T47D (cell line): ENCODE results near the gene MAD1L1.

Experiments used
- DNase-seq, 2 experiments: peaks; one replicate each; pipeline versions ENCODE4 v3.0.0 to v3.0.0-alpha.2; 2011 to 2012; ENCODE audit warnings: low read depth in 1 of 2, low spot score in 1 of 2
- JUND ChIP-seq: IDR thresholded peaks from 2 replicates; pipeline ENCODE4 v1.6.1; 2012; ENCODE audit warnings: low read depth
- in situ Hi-C: cut with HindIII; loops from 2 replicates; pipeline ENCODE4 v1.10.0; 2016; ENCODE audit warnings: low sequenced_read_pairs, low pct_unique_long_range_greater_than_20kb

MAD1L1 gene

DNA sequence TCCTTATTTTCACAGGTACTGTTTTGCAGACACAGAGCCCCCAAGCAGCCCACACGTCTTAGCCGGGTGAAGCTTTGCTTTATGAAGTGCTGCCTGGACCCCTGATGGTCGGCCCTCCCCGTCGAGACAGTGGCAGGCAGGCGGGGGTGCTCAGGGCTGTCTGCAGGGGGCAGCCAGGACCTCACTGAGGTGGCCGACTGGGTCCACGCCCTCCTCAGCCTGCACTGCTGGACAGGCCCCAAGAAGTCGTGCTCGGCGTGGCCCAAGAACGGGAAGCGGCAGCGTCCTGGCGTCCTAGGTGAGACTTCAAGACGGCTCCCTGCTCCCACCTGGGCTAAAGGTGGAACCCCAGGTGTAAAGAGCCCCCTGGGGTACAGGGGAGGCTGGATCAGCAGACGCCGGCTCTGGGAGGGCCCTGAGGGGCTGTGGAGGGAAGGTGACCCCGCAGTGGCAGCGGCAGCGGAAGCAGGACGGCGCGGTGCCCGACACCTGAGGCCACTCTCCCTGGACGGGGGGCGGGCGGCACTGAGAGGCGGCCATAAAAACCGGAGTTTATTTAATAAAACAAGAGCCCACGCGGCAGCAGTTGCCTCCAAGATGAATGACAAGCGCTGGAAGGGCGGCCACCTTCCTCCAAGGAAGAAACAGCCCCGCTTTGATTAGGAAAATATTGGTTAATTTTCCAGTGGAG lies 383.2 kb downstream of the MAD1L1 start:
- TF ChIP-seq JUND = no peak
- DNase-seq = no peak
- in situ Hi-C loops = no loop called here

DNA sequence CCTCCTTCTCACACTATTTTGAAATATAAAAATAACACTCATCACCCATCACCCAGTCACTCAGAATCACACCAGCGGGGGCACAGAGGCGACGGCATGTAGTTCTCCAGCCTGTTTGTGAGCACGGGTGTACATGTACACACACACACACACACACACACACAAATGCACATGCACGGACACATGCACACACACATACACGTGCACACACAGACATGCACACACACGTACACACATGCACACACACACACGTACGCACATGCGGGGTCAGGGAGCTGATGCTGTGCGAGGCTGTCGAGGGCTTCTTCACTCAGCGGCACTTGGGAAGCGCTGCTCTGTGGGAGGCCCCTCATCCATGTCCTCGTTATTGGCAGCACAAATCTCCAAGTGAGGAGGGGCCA lies 383.8 kb downstream of the MAD1L1 start:
- in situ Hi-C loops = no loop called here
- DNase-seq = no peak
- no peak for TF ChIP-seq JUND

DNA sequence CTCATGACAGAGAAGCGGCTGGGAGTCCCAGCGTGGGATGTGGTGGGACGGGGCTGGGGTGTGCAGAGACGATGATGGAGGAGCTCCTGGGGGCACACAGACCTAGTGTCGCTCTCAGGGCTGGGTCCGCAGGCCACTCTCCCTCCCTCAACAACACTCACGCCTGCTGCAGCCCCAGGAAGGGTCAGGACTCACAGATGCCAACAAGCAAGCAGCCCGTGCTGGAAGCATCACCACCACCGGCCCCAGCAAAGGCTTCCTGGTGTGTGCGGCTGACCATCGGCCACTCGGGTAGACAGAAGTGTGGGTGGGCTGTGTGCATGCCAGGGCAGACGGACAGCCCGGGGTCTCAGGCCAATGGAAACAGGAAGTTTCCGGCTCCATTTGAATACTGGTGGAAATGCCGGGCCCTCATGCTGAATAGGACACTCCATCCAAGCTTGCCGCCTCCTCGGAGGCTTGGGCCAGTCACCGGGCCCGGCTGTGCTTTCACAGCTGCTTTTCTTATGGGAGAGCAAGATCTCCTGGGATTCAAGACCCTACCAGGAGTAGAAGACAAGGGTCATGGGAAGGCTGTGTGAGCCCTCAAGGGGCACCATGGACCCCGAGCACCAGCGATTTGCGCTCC lies 384.6 kb downstream of the MAD1L1 start:
- no peak for DNase-seq
- no peak for TF ChIP-seq JUND
- in situ Hi-C loops = no loop called here

DNA sequence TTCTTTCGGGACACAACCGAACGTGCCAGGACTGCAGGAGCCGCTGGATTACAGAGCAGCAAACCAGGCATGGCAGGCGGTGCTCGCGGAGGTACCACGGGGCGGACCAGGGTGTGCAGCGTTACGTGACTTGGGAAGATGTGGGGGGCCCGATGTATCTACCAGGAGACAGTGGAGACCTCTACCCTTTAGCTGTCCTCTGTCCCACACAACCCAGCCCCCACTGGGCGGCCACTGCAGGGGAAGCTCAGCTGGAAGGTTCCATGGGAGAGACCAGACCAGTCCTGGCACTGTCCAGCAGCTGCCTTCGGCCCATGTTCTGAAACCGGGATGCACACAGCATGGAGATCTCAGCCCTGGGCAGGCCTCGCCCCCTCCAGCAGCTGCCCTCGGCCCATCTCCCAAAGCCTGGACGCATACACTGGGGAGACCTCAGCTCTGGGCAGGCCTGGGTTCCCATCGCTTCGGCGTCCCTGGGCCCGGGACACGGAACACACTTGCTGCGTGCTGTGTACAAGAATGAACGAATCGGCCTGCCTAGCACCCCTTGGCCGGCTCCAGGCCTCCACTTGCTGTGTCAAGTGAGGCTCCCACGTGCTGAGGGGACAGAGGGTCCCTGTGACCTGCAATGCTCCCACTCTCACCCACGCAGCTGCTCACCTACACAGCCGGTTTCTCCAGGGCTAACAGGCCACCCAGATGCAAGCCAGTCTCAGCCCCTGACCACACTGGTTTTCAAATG lies 385.3 kb downstream of the MAD1L1 start:
- in situ Hi-C loops = no loop called here

DNA sequence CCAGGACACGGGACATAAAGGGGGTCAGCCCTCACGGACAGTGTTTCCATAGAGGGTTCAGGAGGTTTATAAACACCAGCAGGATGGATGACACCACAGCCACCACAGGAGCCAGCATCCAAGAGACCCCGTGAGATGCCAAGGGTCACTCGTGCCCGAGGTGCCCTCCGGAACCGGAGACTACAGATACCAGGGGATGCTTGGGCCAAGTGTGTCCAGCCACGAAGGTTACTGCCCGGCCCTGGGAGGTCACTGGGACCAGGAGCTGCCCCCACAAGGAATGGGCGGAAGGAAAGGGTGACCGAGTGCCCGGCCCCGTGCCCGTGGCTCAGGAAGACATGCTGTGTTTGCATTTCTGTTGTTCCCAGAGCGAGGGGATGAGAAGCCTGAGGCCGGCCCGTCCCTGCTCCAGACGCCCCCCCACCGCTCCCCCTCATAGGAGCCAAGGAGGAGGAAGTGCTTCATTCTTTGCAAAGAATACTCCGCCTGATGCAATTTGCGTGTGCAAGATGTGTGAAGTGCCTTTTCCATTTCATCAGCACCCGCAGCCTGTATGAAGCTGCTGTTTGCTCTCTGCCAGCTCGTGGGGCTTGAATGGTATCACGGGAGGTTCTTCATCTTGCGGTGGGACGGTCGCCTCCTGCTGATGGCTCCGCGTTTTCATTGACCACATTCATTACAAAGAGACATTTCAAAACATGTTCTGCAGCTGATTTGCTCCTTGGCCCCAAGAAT lies 386.2 kb downstream of the MAD1L1 start:
- TF ChIP-seq JUND = no peak
- in situ Hi-C loops = no loop called here
- no peak for DNase-seq

More for the DNA sequence above, 385.3 kb downstream of the MAD1L1 start:
- TF ChIP-seq JUND = no peak
- DNase-seq = no peak

DNA sequence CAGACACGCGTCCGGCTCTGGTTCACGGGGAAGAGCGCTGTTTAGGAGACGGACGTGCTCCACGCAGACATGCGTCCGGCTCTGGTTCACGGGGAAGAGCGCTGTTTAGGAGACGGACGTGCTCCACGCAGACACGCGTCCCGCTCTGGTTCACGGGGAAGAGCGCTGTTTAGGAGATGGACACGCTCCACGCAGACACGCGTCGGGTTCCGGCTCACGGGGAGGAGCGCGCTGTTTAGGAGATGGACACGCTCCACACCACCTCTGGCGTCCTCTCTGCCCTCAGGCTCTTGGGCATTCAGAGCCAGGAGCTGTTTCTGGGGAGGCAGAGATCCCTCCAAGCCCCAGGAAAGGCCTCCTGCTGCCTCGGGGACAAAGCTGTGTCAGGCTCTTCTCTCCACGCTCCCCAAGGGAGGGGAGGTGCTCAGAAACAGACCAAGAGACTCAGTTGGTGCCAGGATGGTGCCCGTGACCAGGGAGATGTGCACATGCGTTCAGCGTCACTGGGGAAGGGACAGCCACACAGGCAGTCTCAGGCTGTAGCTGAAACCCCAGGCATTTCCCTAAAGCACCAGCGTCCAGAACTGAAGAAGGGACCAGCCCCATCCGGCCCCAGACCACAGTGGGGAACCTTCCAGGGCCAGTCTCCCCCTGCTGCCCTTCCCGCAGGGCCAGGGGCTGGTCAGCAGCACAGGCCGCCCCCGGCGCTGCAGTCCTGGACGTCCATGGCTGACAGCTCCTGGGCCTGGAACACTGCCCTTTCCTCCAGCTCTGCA lies 387.0 kb downstream of the MAD1L1 start:
- no peak for DNase-seq
- in situ Hi-C loops = no loop called here
- no peak for TF ChIP-seq JUND

DNA sequence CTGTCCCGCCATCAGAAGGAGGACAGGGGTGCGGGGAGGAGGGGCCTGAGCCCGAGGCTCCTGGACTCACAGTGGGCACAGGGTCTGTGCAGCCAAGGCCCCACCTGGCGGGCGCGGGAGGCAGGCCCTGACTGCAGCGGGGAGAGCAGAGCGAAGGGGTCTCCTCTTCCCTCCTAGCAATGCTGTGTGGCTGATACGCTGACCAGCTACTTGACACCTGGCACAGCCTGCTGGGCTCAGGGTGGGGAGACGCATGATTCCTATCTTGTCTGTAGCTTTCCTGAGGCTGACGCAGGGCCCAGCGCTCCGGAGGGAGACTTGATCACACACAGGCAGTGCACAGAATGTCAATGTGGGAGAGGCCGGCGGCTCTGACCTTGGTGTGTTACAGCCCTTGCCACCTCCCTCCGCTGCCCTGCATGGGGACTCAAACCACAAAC lies 387.8 kb downstream of the MAD1L1 start:
- no peak for TF ChIP-seq JUND
- no peak for DNase-seq
- in situ Hi-C loops = no loop called here

DNA sequence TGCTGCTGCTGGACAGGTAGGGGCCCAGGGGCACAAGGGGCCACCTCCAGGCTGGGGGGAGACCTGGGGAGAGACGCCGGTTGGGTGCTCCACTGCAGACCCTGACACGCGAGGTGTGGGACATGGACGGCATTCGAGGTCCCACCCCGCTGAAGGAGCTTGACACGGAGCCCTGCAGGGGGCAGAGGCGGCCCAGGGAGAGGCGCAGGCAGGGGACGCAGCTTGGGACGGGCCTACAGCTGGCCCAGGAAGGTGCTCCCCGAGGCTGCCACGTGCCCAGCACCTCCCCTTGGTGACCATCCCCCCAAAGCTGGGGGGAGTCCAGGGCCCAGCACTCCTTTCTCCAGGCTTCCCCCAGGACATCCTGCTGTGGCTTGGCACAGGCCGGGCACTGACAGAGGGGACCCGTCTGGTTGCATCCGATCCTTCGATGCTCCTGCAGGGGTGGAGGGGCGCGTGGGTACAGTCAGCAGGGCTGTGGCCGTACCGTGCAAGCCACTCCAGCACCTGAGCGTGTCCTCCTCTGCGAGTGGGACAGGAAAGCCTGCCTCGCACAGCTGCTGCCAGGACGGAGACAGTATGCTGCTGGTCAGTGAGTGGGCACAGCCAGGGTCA lies 388.3 kb downstream of the MAD1L1 start:
- in situ Hi-C loops = no loop called here
- TF ChIP-seq JUND = no peak
- DNase-seq = no peak

DNA sequence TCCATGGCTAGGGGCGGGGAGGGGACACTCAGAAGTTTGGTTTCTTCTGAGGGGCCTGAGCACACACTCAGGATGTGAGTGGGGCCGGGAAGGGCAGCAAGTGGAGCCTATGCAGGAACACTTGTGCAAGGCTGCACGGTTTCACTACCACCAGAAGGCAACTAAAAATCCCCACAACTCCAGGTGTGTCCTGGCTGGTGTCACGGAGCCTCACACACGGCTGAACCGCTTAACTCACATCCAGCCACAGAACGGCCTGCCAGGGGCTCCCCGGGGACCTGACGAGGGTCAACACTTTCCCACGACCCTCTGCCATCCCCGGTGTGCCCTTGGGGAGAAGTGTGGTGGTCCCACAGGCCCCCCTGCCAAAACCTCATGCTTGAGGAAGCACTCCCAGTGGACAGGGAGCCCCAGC lies 388.8 kb downstream of the MAD1L1 start:
- no peak for TF ChIP-seq JUND
- in situ Hi-C loops = no loop called here
- DNase-seq = no peak

DNA sequence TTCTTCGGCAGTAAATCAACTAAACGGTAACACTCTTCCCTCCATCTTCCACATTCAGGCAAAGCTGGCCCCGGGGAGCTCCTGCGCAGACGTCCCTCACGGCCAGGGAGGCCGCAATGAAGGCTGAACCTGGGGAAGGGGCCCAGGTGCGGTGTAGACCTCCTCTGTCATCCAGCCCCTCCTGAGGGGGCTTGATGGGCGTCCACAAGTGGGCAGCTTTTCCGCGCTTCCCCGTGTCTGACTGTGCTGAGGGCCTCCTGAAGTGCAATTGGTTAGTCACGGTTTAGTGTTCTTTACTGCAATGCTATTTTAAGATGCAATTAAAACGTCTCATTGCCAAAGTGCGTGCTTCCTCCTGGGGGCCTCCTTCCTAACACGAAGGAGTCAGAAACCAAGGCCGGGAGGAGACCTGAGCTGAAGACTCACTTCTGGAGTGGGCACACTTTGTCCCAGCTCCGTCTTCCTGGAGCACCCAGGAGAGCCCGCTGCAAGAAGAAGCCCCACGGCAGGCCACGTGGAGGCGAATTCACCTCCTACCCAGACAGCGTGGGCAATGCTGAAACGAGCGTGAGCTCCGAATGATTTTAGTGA lies 389.4 kb downstream of the MAD1L1 start:
- in situ Hi-C loops = no loop called here
- TF ChIP-seq JUND = no peak
- no peak for DNase-seq
